GM12878 (cell line): Measurements from ENCODE around the gene TIFAB. TPM values are rescaled to one million over a fixed set of nuclear protein-coding genes. Genes with fewer than 3 reads are reported as not detected.
A peak's percentile ranks its signal among the peaks of the same experiment; 100 is the strongest.

Source experiments
- ATF7 ChIP-seq: fragments of 450-650 bp; IDR thresholded peaks from 2 replicates; pipeline ENCODE4 v1.6.1; 2016; ENCODE audit warnings: low read depth, mild to moderate bottlenecking
- BACH1 ChIP-seq: fragments of 450-650 bp; IDR thresholded peaks from 2 replicates; pipeline ENCODE4 v1.6.1; 2017; ENCODE audit warnings: mild to moderate bottlenecking, borderline replicate concordance
- CBX3 ChIP-seq: fragments of 200-600 bp; sonication (generic); IDR thresholded peaks from 2 replicates; pipeline ENCODE4 v1.6.1; 2016; ENCODE audit warnings: low read depth, borderline replicate concordance
- GABPA ChIP-seq: IDR thresholded peaks from 2 replicates; pipeline ENCODE4 v1.6.1; 2014; ENCODE audit warnings: antibody characterized with exemption, low read depth, mild to moderate bottlenecking, inconsistent platforms
- MXI1 ChIP-seq: fragments of 150-350 bp; IDR thresholded peaks from 2 replicates; pipeline ENCODE4 v1.6.1; 2011; ENCODE audit warnings: low read depth, mild to moderate bottlenecking, inconsistent platforms, low read length, improper control_type of control experiment
- NFYB ChIP-seq: IDR thresholded peaks from 2 replicates; pipeline ENCODE4 v1.6.1; 2011; ENCODE audit warnings: low read depth, mild to moderate bottlenecking, low read length, improper control_type of control experiment, moderate library complexity; ENCODE audit not compliant: insufficient read depth
- SIN3A ChIP-seq: IDR thresholded peaks from 2 replicates; pipeline ENCODE4 v1.6.1; 2012; ENCODE audit warnings: low read depth, low read length, improper control_type of control experiment
- SIX5 ChIP-seq: IDR thresholded peaks from 2 replicates; pipeline ENCODE4 v1.6.1; 2011; ENCODE audit warnings: mild to moderate bottlenecking, low read depth, low read length, moderate library complexity; ENCODE audit not compliant: severe bottlenecking
- TAF1 ChIP-seq: IDR thresholded peaks from 2 replicates; pipeline ENCODE4 v1.6.1; 2011; ENCODE audit warnings: mild to moderate bottlenecking, low read depth, low read length, borderline replicate concordance
- polyA plus RNA-seq, 11 experiments: library from polyadenylated mRNA; depleted of rRNA in 4 of 11; unstranded in 6 of 11; stranded (reverse) in 5 of 11; fragments of >200 nt; fragmentation: Nextera tagmentation in 4 of 11; fragmentation: Illumina TruSeq in 1 of 11; extraction: Ambion mirVana in 4 of 11; extraction: Trizol in 1 of 11; gene quantifications; 1 replicate in 1 of 11; 2 replicates in 10 of 11; pipeline versions ENCODE4 v1.2.1 to v1.2.3, GENCODE V29; 2011 to 2016; ENCODE audit warnings: inconsistent platforms in 2 of 11, missing spikeins in 2 of 11, low read depth in 1 of 11
- total RNA-seq, 4 experiments: library from RNA; depleted of rRNA in 3 of 4; stranded (reverse); fragments of >200 nt in 3 of 4; fragmentation: Illumina TruSeq in 1 of 4; extraction: Trizol in 1 of 4; gene quantifications; 2 replicates each; pipeline versions ENCODE4 v1.2.1 to v1.2.3, GENCODE V29; 2013 to 2021
- TF ChIP-seq, protein P1 (sequence below): fragments of 450-650 bp; IDR thresholded peaks from 2 replicates; pipeline ENCODE4 v1.6.1; 2016; ENCODE audit warnings: mild to moderate bottlenecking, moderate library complexity, borderline replicate concordance
- TF ChIP-seq, protein P2 (sequence below): fragments of 450-650 bp; IDR thresholded peaks from 2 replicates; pipeline ENCODE4 v1.6.1; 2014; ENCODE audit warnings: mild to moderate bottlenecking
- TF ChIP-seq, protein P3 (sequence below): IDR thresholded peaks from 2 replicates; pipeline ENCODE4 v1.6.1; 2012; ENCODE audit warnings: mild to moderate bottlenecking, low read depth, low read length
- TF ChIP-seq, protein P4 (sequence below): fragments of 450-650 bp; formaldehyde crosslinking; IDR thresholded peaks from 2 replicates; pipeline ENCODE4 v1.5.0; 2022; ENCODE audit warnings: mild to moderate bottlenecking, missing genetic modification characterization
- TF ChIP-seq, protein P5 (sequence below): IDR thresholded peaks from 2 replicates; pipeline ENCODE4 v1.6.1; 2011; ENCODE audit warnings: low read depth, low read length, improper control_type of control experiment, borderline replicate concordance

TIFAB gene
- total and polyA plus RNA-seq, 10 of the 15 experiments (the other 5 are each of a cell fraction or from before 2014, with no cell fraction given): not detected

DNA sequence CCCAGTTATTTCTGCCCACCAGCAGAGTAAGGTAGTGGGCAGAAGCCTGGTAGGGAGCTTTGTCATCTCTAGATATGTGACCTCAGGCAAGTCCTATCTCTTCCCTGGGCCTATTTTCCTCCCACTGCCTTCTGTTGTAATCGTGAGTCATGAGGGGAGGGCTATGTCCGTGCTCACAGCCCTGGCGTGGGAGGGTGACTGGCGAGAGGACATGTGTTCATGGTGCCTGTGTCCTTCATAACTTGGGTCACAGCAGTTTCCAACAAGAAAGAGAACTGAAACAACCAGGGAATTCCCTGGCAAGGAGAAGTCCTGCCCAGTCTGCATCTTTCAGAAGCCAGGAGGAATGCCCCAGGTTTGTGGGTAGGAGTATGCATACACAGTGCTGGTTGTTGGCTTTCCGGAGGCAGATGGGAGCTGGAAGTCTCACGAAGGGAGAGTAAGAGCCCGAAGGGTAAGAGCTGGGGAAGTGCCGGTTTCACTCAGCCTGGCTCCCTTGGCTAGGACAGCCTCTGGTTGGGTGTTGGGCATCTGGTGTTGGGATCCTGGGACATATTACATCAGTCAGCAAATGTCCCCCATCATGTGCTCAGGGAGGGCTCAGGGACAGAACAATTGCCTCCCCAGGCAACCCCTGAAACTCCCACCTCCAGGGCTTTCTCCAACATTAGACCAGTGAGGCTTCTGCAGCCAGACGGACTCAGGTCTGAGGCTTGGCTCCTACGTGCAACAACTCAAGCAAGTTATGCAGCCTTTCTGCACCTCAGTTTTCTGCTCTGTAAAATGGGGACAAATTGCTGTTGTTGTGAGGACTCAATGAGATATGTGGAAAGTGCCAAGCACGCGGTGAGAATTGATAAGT, 4.3 kb upstream of the TIFAB start (continued):
- TF ChIP-seq, protein P1, sequence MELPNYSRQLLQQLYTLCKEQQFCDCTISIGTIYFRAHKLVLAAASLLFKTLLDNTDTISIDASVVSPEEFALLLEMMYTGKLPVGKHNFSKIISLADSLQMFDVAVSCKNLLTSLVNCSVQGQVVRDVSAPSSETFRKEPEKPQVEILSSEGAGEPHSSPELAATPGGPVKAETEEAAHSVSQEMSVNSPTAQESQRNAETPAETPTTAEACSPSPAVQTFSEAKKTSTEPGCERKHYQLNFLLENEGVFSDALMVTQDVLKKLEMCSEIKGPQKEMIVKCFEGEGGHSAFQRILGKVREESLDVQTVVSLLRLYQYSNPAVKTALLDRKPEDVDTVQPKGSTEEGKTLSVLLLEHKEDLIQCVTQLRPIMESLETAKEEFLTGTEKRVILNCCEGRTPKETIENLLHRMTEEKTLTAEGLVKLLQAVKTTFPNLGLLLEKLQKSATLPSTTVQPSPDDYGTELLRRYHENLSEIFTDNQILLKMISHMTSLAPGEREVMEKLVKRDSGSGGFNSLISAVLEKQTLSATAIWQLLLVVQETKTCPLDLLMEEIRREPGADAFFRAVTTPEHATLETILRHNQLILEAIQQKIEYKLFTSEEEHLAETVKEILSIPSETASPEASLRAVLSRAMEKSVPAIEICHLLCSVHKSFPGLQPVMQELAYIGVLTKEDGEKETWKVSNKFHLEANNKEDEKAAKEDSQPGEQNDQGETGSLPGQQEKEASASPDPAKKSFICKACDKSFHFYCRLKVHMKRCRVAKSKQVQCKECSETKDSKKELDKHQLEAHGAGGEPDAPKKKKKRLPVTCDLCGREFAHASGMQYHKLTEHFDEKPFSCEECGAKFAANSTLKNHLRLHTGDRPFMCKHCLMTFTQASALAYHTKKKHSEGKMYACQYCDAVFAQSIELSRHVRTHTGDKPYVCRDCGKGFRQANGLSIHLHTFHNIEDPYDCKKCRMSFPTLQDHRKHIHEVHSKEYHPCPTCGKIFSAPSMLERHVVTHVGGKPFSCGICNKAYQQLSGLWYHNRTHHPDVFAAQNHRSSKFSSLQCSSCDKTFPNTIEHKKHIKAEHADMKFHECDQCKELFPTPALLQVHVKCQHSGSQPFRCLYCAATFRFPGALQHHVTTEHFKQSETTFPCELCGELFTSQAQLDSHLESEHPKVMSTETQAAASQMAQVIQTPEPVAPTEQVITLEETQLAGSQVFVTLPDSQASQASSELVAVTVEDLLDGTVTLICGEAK: no peak
- TF ChIP-seq, protein P2, sequence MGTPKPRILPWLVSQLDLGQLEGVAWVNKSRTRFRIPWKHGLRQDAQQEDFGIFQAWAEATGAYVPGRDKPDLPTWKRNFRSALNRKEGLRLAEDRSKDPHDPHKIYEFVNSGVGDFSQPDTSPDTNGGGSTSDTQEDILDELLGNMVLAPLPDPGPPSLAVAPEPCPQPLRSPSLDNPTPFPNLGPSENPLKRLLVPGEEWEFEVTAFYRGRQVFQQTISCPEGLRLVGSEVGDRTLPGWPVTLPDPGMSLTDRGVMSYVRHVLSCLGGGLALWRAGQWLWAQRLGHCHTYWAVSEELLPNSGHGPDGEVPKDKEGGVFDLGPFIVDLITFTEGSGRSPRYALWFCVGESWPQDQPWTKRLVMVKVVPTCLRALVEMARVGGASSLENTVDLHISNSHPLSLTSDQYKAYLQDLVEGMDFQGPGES: no peak
- TF ChIP-seq TAF1: no peak
- TF ChIP-seq, protein P3, sequence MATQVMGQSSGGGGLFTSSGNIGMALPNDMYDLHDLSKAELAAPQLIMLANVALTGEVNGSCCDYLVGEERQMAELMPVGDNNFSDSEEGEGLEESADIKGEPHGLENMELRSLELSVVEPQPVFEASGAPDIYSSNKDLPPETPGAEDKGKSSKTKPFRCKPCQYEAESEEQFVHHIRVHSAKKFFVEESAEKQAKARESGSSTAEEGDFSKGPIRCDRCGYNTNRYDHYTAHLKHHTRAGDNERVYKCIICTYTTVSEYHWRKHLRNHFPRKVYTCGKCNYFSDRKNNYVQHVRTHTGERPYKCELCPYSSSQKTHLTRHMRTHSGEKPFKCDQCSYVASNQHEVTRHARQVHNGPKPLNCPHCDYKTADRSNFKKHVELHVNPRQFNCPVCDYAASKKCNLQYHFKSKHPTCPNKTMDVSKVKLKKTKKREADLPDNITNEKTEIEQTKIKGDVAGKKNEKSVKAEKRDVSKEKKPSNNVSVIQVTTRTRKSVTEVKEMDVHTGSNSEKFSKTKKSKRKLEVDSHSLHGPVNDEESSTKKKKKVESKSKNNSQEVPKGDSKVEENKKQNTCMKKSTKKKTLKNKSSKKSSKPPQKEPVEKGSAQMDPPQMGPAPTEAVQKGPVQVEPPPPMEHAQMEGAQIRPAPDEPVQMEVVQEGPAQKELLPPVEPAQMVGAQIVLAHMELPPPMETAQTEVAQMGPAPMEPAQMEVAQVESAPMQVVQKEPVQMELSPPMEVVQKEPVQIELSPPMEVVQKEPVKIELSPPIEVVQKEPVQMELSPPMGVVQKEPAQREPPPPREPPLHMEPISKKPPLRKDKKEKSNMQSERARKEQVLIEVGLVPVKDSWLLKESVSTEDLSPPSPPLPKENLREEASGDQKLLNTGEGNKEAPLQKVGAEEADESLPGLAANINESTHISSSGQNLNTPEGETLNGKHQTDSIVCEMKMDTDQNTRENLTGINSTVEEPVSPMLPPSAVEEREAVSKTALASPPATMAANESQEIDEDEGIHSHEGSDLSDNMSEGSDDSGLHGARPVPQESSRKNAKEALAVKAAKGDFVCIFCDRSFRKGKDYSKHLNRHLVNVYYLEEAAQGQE: no peak
- TF ChIP-seq, protein P4, sequence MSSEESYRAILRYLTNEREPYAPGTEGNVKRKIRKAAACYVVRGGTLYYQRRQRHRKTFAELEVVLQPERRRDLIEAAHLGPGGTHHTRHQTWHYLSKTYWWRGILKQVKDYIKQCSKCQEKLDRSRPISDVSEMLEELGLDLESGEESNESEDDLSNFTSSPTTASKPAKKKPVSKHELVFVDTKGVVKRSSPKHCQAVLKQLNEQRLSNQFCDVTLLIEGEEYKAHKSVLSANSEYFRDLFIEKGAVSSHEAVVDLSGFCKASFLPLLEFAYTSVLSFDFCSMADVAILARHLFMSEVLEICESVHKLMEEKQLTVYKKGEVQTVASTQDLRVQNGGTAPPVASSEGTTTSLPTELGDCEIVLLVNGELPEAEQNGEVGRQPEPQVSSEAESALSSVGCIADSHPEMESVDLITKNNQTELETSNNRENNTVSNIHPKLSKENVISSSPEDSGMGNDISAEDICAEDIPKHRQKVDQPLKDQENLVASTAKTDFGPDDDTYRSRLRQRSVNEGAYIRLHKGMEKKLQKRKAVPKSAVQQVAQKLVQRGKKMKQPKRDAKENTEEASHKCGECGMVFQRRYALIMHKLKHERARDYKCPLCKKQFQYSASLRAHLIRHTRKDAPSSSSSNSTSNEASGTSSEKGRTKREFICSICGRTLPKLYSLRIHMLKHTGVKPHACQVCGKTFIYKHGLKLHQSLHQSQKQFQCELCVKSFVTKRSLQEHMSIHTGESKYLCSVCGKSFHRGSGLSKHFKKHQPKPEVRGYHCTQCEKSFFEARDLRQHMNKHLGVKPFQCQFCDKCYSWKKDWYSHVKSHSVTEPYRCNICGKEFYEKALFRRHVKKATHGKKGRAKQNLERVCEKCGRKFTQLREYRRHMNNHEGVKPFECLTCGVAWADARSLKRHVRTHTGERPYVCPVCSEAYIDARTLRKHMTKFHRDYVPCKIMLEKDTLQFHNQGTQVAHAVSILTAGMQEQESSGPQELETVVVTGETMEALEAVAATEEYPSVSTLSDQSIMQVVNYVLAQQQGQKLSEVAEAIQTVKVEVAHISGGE (CRISPR knock-in tag): no peak
- TF ChIP-seq CBX3: no peak
- TF ChIP-seq SIX5: no peak
- no peak for TF ChIP-seq GABPA
- no peak for TF ChIP-seq SIN3A
- no peak for TF ChIP-seq NFYB
- no peak for TF ChIP-seq BACH1
- TF ChIP-seq MXI1: no peak
- TF ChIP-seq, protein P5, sequence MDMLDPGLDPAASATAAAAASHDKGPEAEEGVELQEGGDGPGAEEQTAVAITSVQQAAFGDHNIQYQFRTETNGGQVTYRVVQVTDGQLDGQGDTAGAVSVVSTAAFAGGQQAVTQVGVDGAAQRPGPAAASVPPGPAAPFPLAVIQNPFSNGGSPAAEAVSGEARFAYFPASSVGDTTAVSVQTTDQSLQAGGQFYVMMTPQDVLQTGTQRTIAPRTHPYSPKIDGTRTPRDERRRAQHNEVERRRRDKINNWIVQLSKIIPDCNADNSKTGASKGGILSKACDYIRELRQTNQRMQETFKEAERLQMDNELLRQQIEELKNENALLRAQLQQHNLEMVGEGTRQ: no peak
- peak; percentile 49; the same call in 1 of the 2 replicates for TF ChIP-seq ATF7
